Measurements from ENCODE around the gene COL26A1. TPM values are rescaled to one million over a fixed set of nuclear protein-coding genes. Genes with fewer than 3 reads are reported as not detected.

COL26A1 gene
- total RNA-seq, 1 experiment from 2014 or later = 42.6 TPM

DNA sequence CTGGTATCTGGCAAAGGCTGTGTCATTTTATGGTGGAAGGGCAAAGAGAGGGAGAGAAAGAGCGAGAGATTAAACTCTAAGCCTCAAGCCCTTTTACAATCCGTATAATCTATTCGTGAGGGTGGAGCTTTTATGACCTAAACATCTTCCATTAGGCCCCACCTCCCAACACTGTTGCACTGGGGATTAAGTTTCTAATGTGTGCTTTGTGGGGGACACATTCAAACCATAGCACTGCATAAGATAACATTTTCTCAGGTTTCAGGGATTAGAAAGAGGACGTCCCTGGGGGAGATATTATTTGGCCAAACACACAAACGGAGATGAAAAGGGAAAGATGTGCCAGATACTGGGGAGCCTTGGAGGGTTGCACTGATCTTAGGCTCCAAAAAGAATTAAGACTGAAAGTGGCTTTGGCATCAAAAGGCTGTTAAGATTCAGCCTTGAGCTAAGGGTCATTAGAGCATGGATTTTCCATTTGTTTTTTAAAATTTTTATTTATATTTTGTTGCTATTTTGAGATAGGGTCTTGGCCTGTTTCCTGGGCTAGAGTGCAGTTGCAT, 19.0 kb downstream of the COL26A1 start:
- H3K4me1 Mint-ChIP-seq = peaks cover 17 to 18% of the 10 kb centered on the region in 2 experiments
- TF ChIP-seq, protein P1, sequence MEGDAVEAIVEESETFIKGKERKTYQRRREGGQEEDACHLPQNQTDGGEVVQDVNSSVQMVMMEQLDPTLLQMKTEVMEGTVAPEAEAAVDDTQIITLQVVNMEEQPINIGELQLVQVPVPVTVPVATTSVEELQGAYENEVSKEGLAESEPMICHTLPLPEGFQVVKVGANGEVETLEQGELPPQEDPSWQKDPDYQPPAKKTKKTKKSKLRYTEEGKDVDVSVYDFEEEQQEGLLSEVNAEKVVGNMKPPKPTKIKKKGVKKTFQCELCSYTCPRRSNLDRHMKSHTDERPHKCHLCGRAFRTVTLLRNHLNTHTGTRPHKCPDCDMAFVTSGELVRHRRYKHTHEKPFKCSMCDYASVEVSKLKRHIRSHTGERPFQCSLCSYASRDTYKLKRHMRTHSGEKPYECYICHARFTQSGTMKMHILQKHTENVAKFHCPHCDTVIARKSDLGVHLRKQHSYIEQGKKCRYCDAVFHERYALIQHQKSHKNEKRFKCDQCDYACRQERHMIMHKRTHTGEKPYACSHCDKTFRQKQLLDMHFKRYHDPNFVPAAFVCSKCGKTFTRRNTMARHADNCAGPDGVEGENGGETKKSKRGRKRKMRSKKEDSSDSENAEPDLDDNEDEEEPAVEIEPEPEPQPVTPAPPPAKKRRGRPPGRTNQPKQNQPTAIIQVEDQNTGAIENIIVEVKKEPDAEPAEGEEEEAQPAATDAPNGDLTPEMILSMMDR (conservative IDR thresholded peaks at IDR 0.05) = no peak
- WGBS (ENCODE audit: extremely low coverage, insufficient read length, low lambda C conversion rate) = no CpG with 5 or more reads among the region's 5 CpGs

More for the DNA sequence above, 19.0 kb downstream of the COL26A1 start:
- Histone ChIP-seq H3K79me2 (ENCODE audit: insufficient read depth, low read length) (no peaks in the 10 kb centered on the region), H2BK120ac (ENCODE audit: low read depth, low read length, poor library complexity, severe bottlenecking) (no peak overlapping the region), H2BK12ac (ENCODE audit: insufficient read length, low read depth, low read length) (no peak overlapping the region), H4K5ac (ENCODE audit: insufficient read length, low read depth, low read length) (no peak overlapping the region), H2BK15ac (ENCODE audit: low read depth, low read length) (no peak overlapping the region), H3K56ac (ENCODE audit: insufficient read length, low read depth, low read length) (no peak overlapping the region), H3T11ph (ENCODE audit: low read length) (no peak overlapping the region), H3K14ac (ENCODE audit: insufficient read depth, low read length) (no peak overlapping the region), H2BK5ac (ENCODE audit: insufficient read length, low read length) (no peak overlapping the region), H3K4ac (ENCODE audit: low read depth, low read length) (no peak overlapping the region), H2AK5ac (ENCODE audit: insufficient read length, low read length) (no peak overlapping the region), H4K8ac (replicated peaks; ENCODE audit: insufficient read length, low read depth, low read length) (no peak overlapping the region), H3K18ac (ENCODE audit: insufficient read length, low read depth, low read length) (no peak overlapping the region), H2AFZ (ENCODE audit: low read length) (no peak overlapping the region), H3K27ac (ENCODE audit: insufficient read length, low read depth, low read length) (no peak overlapping the region), H3K27me3 (ENCODE audit: insufficient read depth, low read length) (no peaks in the 10 kb centered on the region), H3K23ac (ENCODE audit: insufficient read length, low read depth, low read length) (no peak overlapping the region), H3K79me1 (ENCODE audit: insufficient read depth, low read depth, low read length, poor library complexity, severe bottlenecking) (no peaks in the 10 kb centered on the region), H4K91ac (ENCODE audit: insufficient read length, low read depth, low read length) (no peak overlapping the region), H3K9me3 (ENCODE audit: control insufficient read depth, low read depth, low read length) (peaks cover 8% of the 10 kb centered on the region), H3K4me2 (ENCODE audit: insufficient read depth, insufficient read length, low read length) (no peak overlapping the region), H4K20me1 (ENCODE audit: control insufficient read depth, insufficient read depth, insufficient read length) (no peaks in the 10 kb centered on the region), H2BK20ac (ENCODE audit: low read depth, low read length, poor library complexity, severe bottlenecking) (no peak overlapping the region), H3K9ac (ENCODE audit: extremely low read depth, insufficient read length, low read length) (no peak overlapping the region), H3K4me1 (ENCODE audit: insufficient read depth, low read length) (peaks cover 4% of the 10 kb centered on the region; the same call in 1 of the 2 replicates), H3K23me2 (ENCODE audit: insufficient read length, low read depth, low read length, poor library complexity, severe bottlenecking) (no peaks in the 10 kb centered on the region)
- Mint-ChIP-seq H3K36me3 (ENCODE audit: insufficient read depth in 1 of 3, low read depth in 3 of 3) (peaks cover 32 to 52% (median 46%) of the 10 kb centered on the region in 3 experiments), H3K27me3 (ENCODE audit: low read depth) (no peaks in the 10 kb centered on the region), H3K27ac (no peak overlapping the region), H3K4me3 (no peak overlapping the region), H3K9me3 (peaks cover 11 to 14% of the 10 kb centered on the region in 2 experiments)
- no peak for DNase-seq
